Spinal cord (tissue), 10 donors: Measurements from ENCODE around the gene TIMM17B. TPM values are rescaled to one million over a fixed set of nuclear protein-coding genes. Genes with fewer than 3 reads are reported as not detected.
A peak's percentile ranks its signal among the peaks of the same experiment; 100 is the strongest.

Experiments
- DNase-seq, 6 donors: peaks; one replicate each; pipeline versions ENCODE4 v3.0.0 to v3.0.0-alpha.2; 2013 to 2015; ENCODE audit warnings: low spot score in 6 of 6, low read depth in 4 of 6
- H3K27ac ChIP-seq: one replicate; pipeline ENCODE4 v1.5.1; 2013; ENCODE audit warnings: low read depth, low read length, control low read depth
- H3K27me3 ChIP-seq: one replicate; pipeline ENCODE4 v1.6.1; 2013; ENCODE audit warnings: low read length; ENCODE audit not compliant: control insufficient read depth, insufficient read depth
- H3K36me3 ChIP-seq: one replicate; pipeline ENCODE4 v1.6.1; 2013; ENCODE audit warnings: low read length; ENCODE audit not compliant: control insufficient read depth, insufficient read depth
- H3K4me1 ChIP-seq: one replicate; pipeline ENCODE4 v1.6.1; 2013; ENCODE audit warnings: low read length; ENCODE audit not compliant: control insufficient read depth, insufficient read depth
- H3K4me3 ChIP-seq: one replicate; pipeline ENCODE4 v1.5.1; 2013; ENCODE audit warnings: low read depth, low read length, control low read depth
- H3K9me3 ChIP-seq: one replicate; pipeline ENCODE4 v1.6.1; 2013; ENCODE audit warnings: low read length; ENCODE audit not compliant: control insufficient read depth, insufficient read depth
- WGBS: methylation state at CpG from one replicate; pipeline ENCODE4 v1.1.5; 2013; ENCODE audit warnings: missing lambda C conversion rate; ENCODE audit not compliant: insufficient coverage; 5-methylcytosine and 5-hydroxymethylcytosine counted together
- long read RNA-seq, 4 donors: transcript quantifications; one replicate each; lab custom pipeline, GENCODE V29; 2026
- polyA plus RNA-seq, 2 donors: library from polyadenylated mRNA; unstranded; fragments of 120-200 nt; gene quantifications; one replicate each; pipeline ENCODE4 v1.2.1, GENCODE V29; 2013; ENCODE audit not compliant: insufficient read length in 2 of 2
- total RNA-seq, 2 donors: library from RNA; depleted of rRNA in 1 of 2; stranded (reverse); fragments of 120-200 nt in 1 of 2; fragments of >200 nt in 1 of 2; gene quantifications; one replicate each; pipeline versions ENCODE4 v1.2.3 to v1.2.4, GENCODE V29; 2013 to 2014
- donor health status: healthy.

The TIMM17B gene
- total RNA-seq (10 to 100 TPM; 18.0 to 42.4 TPM), polyA plus RNA-seq (10 to 100 TPM; 49.4 to 53.8 TPM)
- long read RNA-seq, donor 1, partial matches to known transcripts = 101 of 163 reads
- long read RNA-seq, donor 1, other reads (novel, unspliced or antisense) = 58 of 163 reads
- long read RNA-seq, donor 2, partial matches to known transcripts = 45 of 57 reads
- long read RNA-seq, donor 2, other reads (novel, unspliced or antisense) = 10 of 57 reads
- long read RNA-seq, donor 3, partial matches to known transcripts = 28 of 44 reads
- long read RNA-seq, donor 3, other reads (novel, unspliced or antisense) = 16 of 44 reads
- long read RNA-seq, donor 4, partial matches to known transcripts = 71 of 74 reads
- long read RNA-seq, donor 4, other reads (novel, unspliced or antisense) = 0 of 74 reads

- Histone ChIP-seq H3K27me3 (no peaks in the 10 kb centered on the region), H3K4me3 (peak within 1 kb of the TSS; percentile 83), H3K9me3 (no peaks in the 10 kb centered on the region), H3K36me3 (peaks cover 35% of the 10 kb centered on the region), H3K4me1 (peaks cover 18% of the 10 kb centered on the region), H3K27ac (peak within 1 kb of the TSS; percentile 97)
- DNase-seq = peak; percentile 83 to 98 (median 90)
- 33% methylated on average over 43 of the region's 49 CpGs for WGBS
Measured at GRCh38 chrX:48897625-48898306, at the start of gene TIMM17B, which contains the start of gene PQBP1. TIMM17B (minus strand) TSS chrX:48897768; CDS start chrX:48897749, 19 bp downstream. PQBP1 (plus strand) TSS chrX:48897930; CDS start chrX:48898510, 580 bp downstream.

GRCh38 chrX:48945517-48946348, 48.2 kb upstream of the TIMM17B start:
- Histone ChIP-seq H3K4me3 (no peak overlapping the region), H3K27ac (no peak overlapping the region), H3K36me3 (peaks cover 8% of the 10 kb centered on the region), H3K4me1 (no peaks in the 10 kb centered on the region), H3K9me3 (no peaks in the 10 kb centered on the region), H3K27me3 (no peaks in the 10 kb centered on the region)
- DNase-seq = peak in 3 of 6 donors; percentile 1 to 60 (median 51)
- 47% methylated on average over 2 of the region's 8 CpGs for WGBS

- Histone ChIP-seq H3K9me3 (no peaks in the 10 kb centered on the region), H3K4me1 (no peaks in the 10 kb centered on the region), H3K4me3 (no peak overlapping the region), H3K27ac (no peak overlapping the region), H3K36me3 (peaks cover 4% of the 10 kb centered on the region), H3K27me3 (no peaks in the 10 kb centered on the region)
- 79% methylated on average over 2 of the region's 2 CpGs for WGBS
- no peak for DNase-seq
Measured at GRCh38 chrX:48942895-48943294, 45.3 kb upstream of the TIMM17B start.

GRCh38 chrX:48940404-48940955, 42.9 kb upstream of the TIMM17B start:
- Histone ChIP-seq H3K9me3 (no peaks in the 10 kb centered on the region), H3K27ac (no peak overlapping the region), H3K36me3 (peaks cover 4% of the 10 kb centered on the region), H3K27me3 (no peaks in the 10 kb centered on the region), H3K4me1 (no peaks in the 10 kb centered on the region), H3K4me3 (no peak overlapping the region)
- WGBS = 83% methylated on average over 1 of the region's 2 CpGs
- no peak for DNase-seq

- no peaks in the 10 kb centered on the region for H3K9me3 ChIP-seq
- H3K27me3 ChIP-seq = no peaks in the 10 kb centered on the region
- no peak overlapping the region for H3K27ac ChIP-seq
- H3K4me3 ChIP-seq = no peak overlapping the region
- WGBS = 71% methylated on average over 2 of the region's 3 CpGs
- H3K36me3 ChIP-seq = peaks cover 4% of the 10 kb centered on the region
- DNase-seq = no peak
- no peaks in the 10 kb centered on the region for H3K4me1 ChIP-seq
Measured at GRCh38 chrX:48939524-48940228, 42.1 kb upstream of the TIMM17B start.

- H3K27me3 ChIP-seq = no peaks in the 10 kb centered on the region
- no peak for DNase-seq
- 47% methylated on average over 1 of the region's 1 CpG for WGBS
- H3K27ac ChIP-seq = no peak overlapping the region
- no peak overlapping the region for H3K4me3 ChIP-seq
- H3K4me1 ChIP-seq = no peaks in the 10 kb centered on the region
- H3K36me3 ChIP-seq = peaks cover 9% of the 10 kb centered on the region
- no peaks in the 10 kb centered on the region for H3K9me3 ChIP-seq
Measured at GRCh38 chrX:48938721-48939425, 41.3 kb upstream of the TIMM17B start.

GRCh38 chrX:48937054-48937907, 39.7 kb upstream of the TIMM17B start:
- Histone ChIP-seq H3K36me3 (peaks cover 11% of the 10 kb centered on the region), H3K27ac (no peak overlapping the region), H3K4me1 (no peaks in the 10 kb centered on the region), H3K9me3 (no peaks in the 10 kb centered on the region), H3K4me3 (no peak overlapping the region), H3K27me3 (no peaks in the 10 kb centered on the region)
- no peak for DNase-seq
- 37% methylated on average over 8 of the region's 9 CpGs for WGBS
